Large intestine (tissue), 3 donors: Measurements from ENCODE around the gene HERC3. TPM values are rescaled to one million over a fixed set of nuclear protein-coding genes. Genes with fewer than 3 reads are reported as not detected.

Experiments
- DNase-seq, 2 donors: peaks; one replicate each; pipeline versions ENCODE4 v3.0.0 to v3.0.0-alpha.2; 2013
- H3K27ac ChIP-seq: one replicate; pipeline ENCODE4 v1.5.1; 2013; ENCODE audit warnings: low read length
- H3K27me3 ChIP-seq: 2 replicates; pipeline ENCODE4 v1.6.1; 2013; ENCODE audit warnings: low read length; ENCODE audit not compliant: control insufficient read depth, insufficient read depth
- H3K36me3 ChIP-seq: 2 replicates; pipeline ENCODE4 v1.6.1; 2013; ENCODE audit warnings: low read length; ENCODE audit not compliant: control insufficient read depth, insufficient read depth
- H3K4me1 ChIP-seq: one replicate; pipeline ENCODE4 v1.6.1; 2013; ENCODE audit warnings: low read length; ENCODE audit not compliant: control insufficient read depth, insufficient read depth
- H3K4me3 ChIP-seq: one replicate; pipeline ENCODE4 v1.5.1; 2013; ENCODE audit warnings: low read length
- H3K9me3 ChIP-seq: one replicate; pipeline ENCODE4 v1.6.1; 2013; ENCODE audit warnings: mild to moderate bottlenecking, low read depth, low read length, moderate library complexity; ENCODE audit not compliant: control insufficient read depth
- WGBS: methylation state at CpG from one replicate; pipeline ENCODE4 v1.1.5; 2013; ENCODE audit warnings: low lambda C conversion rate; ENCODE audit not compliant: insufficient coverage; 5-methylcytosine and 5-hydroxymethylcytosine counted together
- polyA plus RNA-seq: library from polyadenylated mRNA; unstranded; fragments of 120-200 nt; gene quantifications from one replicate; pipeline ENCODE4 v1.2.1, GENCODE V29; 2013

Gene HERC3
- polyA plus RNA-seq, 1 donor: 15.1 TPM

GRCh38 chr4:88753658-88754571, 161.6 kb downstream of the HERC3 start:
- WGBS: no CpG with 5 or more reads among the region's 7 CpGs
- DNase-seq: peak; percentile 82 to 93
- Histone ChIP-seq H3K27ac (peak overlapping the region; percentile 81), H3K4me1 (peaks cover 30% of the 10 kb centered on the region), H3K27me3 (no peaks in the 10 kb centered on the region), H3K9me3 (no peaks in the 10 kb centered on the region), H3K4me3 (no peak overlapping the region), H3K36me3 (peaks cover 44% of the 10 kb centered on the region)

GRCh38 chr4:88754796-88755195, 162.5 kb downstream of the HERC3 start:
- H3K27me3 ChIP-seq: no peaks in the 10 kb centered on the region
- H3K4me1 ChIP-seq: peaks cover 36% of the 10 kb centered on the region
- WGBS: no CpG with 5 or more reads among the region's 3 CpGs
- no peaks in the 10 kb centered on the region for H3K9me3 ChIP-seq
- no peak overlapping the region for H3K4me3 ChIP-seq
- H3K36me3 ChIP-seq: peaks cover 38% of the 10 kb centered on the region
- DNase-seq: peak in 1 of 2 donors; percentile 58
- H3K27ac ChIP-seq: peak overlapping the region; percentile 8

- Histone ChIP-seq H3K36me3 (peaks cover 32% of the 10 kb centered on the region), H3K9me3 (no peaks in the 10 kb centered on the region), H3K4me3 (no peak overlapping the region), H3K27ac (peak overlapping the region; percentile 3), H3K4me1 (peaks cover 36% of the 10 kb centered on the region), H3K27me3 (no peaks in the 10 kb centered on the region)
- WGBS: 60% methylated on average over 1 of the region's 1 CpG
- DNase-seq: no peak
Observed at GRCh38 chr4:88755454-88755853, 163.2 kb downstream of the HERC3 start.

GRCh38 chr4:88756149-88756548, 163.9 kb downstream of the HERC3 start:
- Histone ChIP-seq H3K36me3 (peaks cover 26% of the 10 kb centered on the region), H3K27ac (no peak overlapping the region), H3K4me1 (peaks cover 36% of the 10 kb centered on the region), H3K9me3 (no peaks in the 10 kb centered on the region), H3K27me3 (no peaks in the 10 kb centered on the region), H3K4me3 (no peak overlapping the region)
- WGBS: 100% methylated on average over 1 of the region's 5 CpGs
- peak in 1 of 2 donors; percentile 9 for DNase-seq

- H3K36me3 ChIP-seq: peaks cover 24% of the 10 kb centered on the region
- H3K4me1 ChIP-seq: peaks cover 36% of the 10 kb centered on the region
- H3K9me3 ChIP-seq: no peaks in the 10 kb centered on the region
- H3K4me3 ChIP-seq: no peak overlapping the region
- DNase-seq: no peak
- H3K27ac ChIP-seq: no peak overlapping the region
- H3K27me3 ChIP-seq: no peaks in the 10 kb centered on the region
Observed at GRCh38 chr4:88757067-88757466, 164.8 kb downstream of the HERC3 start.

- Histone ChIP-seq H3K9me3 (no peaks in the 10 kb centered on the region), H3K27ac (no peak overlapping the region), H3K27me3 (no peaks in the 10 kb centered on the region), H3K4me1 (peaks cover 31% of the 10 kb centered on the region), H3K36me3 (peaks cover 23% of the 10 kb centered on the region), H3K4me3 (no peak overlapping the region)
- DNase-seq: no peak
- WGBS: no CpG with 5 or more reads among the region's 6 CpGs
Observed at GRCh38 chr4:88757776-88758175, 165.5 kb downstream of the HERC3 start.

Other genes starting within 250 kb of the HERC3 start
- 10.8 TPM for gene HERC6, start 213.6 kb upstream of the HERC3 start, polyA plus RNA-seq
- 2.7 TPM for gene HERC5, start 135.4 kb upstream of the HERC3 start, polyA plus RNA-seq
- 107 TPM for gene PYURF, start 68.7 kb upstream of the HERC3 start, polyA plus RNA-seq
- gene NAP1L5, start 105.3 kb downstream of the HERC3 start, polyA plus RNA-seq: 10.4 TPM